Panc1 (cell line): Measurements from ENCODE around the gene MIXL1.

Experiments
- POLR2AphosphoS5 ChIP-seq: IDR thresholded peaks from 2 replicates; pipeline ENCODE4 v1.6.1; 2012; ENCODE audit warnings: mild to moderate bottlenecking, low read depth, low read length, moderate library complexity
- TF ChIP-seq, protein P1 (sequence below): fragments of 450-650 bp; IDR thresholded peaks from 2 replicates; pipeline ENCODE4 v1.5.1; 2017; ENCODE audit warnings: mild to moderate bottlenecking
- TF ChIP-seq, protein P2 (sequence below), 2 experiments: IDR thresholded peaks; 2 replicates each; pipeline ENCODE4 v1.6.1; 2011 to 2012; ENCODE audit warnings: low read depth in 2 of 2, control low read depth in 1 of 2, low read length in 1 of 2, mild to moderate bottlenecking in 1 of 2, moderate library complexity in 1 of 2; ENCODE audit not compliant: insufficient read depth in 1 of 2

DNA sequence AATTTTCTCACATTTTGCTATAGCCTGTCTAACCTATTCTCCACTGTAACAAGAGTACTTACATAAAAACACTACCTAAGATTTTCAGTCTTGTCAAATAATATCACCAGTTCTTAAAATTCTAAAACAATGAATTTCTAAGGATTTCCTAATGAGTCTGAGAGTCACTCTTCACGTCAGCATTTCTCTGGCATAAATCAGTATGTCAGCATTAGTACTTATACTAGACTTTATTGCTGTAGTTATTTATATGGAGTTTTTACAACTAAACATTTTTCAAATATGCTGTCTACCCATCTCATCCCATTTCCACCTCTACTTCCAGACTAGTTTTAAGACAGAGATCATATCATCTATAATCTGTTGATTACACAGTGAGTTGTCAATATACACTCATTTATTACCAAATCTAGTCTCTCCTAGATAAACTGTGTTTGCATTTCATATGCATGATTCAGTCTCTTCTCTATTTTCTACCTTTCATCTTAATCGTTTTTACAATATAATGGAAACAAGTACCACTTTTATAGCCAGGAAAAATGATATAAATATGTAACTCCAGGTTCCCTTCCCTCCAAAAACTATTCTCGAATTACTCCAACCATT, 52.7 kb downstream of the MIXL1 start:
- TF ChIP-seq, protein P1, sequence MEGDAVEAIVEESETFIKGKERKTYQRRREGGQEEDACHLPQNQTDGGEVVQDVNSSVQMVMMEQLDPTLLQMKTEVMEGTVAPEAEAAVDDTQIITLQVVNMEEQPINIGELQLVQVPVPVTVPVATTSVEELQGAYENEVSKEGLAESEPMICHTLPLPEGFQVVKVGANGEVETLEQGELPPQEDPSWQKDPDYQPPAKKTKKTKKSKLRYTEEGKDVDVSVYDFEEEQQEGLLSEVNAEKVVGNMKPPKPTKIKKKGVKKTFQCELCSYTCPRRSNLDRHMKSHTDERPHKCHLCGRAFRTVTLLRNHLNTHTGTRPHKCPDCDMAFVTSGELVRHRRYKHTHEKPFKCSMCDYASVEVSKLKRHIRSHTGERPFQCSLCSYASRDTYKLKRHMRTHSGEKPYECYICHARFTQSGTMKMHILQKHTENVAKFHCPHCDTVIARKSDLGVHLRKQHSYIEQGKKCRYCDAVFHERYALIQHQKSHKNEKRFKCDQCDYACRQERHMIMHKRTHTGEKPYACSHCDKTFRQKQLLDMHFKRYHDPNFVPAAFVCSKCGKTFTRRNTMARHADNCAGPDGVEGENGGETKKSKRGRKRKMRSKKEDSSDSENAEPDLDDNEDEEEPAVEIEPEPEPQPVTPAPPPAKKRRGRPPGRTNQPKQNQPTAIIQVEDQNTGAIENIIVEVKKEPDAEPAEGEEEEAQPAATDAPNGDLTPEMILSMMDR = no peak
- TF ChIP-seq, protein P2, sequence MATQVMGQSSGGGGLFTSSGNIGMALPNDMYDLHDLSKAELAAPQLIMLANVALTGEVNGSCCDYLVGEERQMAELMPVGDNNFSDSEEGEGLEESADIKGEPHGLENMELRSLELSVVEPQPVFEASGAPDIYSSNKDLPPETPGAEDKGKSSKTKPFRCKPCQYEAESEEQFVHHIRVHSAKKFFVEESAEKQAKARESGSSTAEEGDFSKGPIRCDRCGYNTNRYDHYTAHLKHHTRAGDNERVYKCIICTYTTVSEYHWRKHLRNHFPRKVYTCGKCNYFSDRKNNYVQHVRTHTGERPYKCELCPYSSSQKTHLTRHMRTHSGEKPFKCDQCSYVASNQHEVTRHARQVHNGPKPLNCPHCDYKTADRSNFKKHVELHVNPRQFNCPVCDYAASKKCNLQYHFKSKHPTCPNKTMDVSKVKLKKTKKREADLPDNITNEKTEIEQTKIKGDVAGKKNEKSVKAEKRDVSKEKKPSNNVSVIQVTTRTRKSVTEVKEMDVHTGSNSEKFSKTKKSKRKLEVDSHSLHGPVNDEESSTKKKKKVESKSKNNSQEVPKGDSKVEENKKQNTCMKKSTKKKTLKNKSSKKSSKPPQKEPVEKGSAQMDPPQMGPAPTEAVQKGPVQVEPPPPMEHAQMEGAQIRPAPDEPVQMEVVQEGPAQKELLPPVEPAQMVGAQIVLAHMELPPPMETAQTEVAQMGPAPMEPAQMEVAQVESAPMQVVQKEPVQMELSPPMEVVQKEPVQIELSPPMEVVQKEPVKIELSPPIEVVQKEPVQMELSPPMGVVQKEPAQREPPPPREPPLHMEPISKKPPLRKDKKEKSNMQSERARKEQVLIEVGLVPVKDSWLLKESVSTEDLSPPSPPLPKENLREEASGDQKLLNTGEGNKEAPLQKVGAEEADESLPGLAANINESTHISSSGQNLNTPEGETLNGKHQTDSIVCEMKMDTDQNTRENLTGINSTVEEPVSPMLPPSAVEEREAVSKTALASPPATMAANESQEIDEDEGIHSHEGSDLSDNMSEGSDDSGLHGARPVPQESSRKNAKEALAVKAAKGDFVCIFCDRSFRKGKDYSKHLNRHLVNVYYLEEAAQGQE (IDR thresholded peaks at IDR 0.05; ENCODE audit: insufficient read depth in 1 of 2, low read depth in 2 of 2, low read length in 1 of 2) = no peak
- no peak for TF ChIP-seq POLR2AphosphoS5
